GM18907 (cell line): ENCODE measurements around the gene ARHGAP42.
"Not testable (repeated sequence)": the region's sequence is repeated elsewhere in the genome, so short reads cannot be mapped to it uniquely, and the experiment has no call there.

Experiments
- ATAC-seq: cut with Tn5 transposase; IDR thresholded peaks from one replicate; pipeline ENCODE4 v1.9.1; 2021; ENCODE audit warnings: mild to moderate bottlenecking, moderate library complexity; ENCODE audit not compliant: unreplicated experiment

The ARHGAP42 gene

DNA sequence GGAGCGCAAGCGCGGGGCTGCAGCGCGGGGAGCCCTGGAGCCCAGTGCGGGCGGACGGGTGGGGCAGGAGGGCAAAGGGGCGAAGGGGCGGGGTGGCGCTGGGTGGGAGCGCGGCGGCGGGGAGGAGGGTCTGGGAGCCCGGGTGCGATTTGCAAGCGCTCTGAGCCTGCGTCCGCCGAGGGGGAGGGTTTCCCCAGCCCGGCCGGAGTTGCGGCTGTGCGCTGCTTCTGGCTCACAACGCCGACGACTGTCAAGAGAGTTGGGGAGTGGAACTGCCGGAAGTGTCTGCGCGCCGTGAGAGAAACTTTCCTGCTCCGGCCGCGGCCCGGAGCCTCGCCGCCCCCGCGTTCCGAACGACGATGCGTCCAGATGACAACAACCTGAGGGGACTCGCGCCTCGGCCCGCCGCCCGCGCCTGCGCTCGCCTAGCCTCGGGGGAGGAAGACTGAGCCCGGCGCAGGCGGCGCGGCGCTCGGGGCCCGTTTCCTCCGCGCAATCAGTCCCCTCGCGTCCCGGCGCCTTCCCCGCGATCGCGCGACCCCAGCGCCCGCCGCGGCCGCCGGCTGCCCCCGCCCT lies at the start of gene ARHGAP42:
Gene ARHGAP42 (plus strand): TSS at position 235 of the 576 bp plus-strand sequence. CDS start 391 bp downstream, outside the sequence.
- peak; percentile 84 for ATAC-seq

GRCh38 chr11:100637706-100638105 lies 49.4 kb upstream of the ARHGAP42 start:
- no peak for ATAC-seq

DNA sequence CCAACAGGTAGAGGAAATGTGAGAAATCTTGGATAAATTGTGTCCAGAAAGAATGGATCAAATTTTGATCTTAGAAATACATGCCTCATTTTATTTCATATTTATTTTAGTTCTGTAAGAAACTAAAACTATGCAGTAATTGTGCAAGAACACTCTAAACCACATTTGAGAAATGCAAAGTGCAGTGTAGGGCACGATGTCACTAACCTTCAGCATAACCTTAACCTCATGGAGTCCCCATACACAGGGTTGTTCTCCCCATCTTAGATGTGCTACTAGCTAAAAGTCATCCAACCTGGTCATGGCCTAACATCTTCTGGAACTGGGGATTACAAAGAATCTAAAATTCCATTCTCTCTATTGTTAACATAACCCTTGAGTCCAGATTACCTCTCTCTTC lies 48.4 kb upstream of the ARHGAP42 start:
- no peak for ATAC-seq

GRCh38 chr11:100639140-100639539 lies 47.9 kb upstream of the ARHGAP42 start:
- no peak for ATAC-seq

DNA sequence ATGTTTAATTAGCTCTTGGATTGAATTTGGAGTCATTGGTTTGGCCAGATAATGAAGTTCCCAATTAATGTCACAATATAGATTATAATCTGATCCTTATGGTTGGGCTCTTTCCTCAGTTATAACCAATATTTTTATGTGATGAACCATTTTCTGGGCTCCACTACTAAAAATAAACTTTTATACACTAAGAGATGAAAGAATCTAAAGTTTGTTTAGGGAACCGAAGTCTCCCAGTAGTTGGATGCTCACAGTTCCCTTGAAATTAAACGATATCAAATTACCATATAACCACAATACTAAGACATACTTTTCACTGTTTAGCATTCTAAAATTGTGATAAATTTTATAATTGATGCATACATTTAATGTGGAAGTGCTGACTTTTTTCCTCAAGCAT lies 47.0 kb upstream of the ARHGAP42 start:
- ATAC-seq: no peak

- ATAC-seq: no peak
Measured at GRCh38 chr11:100640646-100641045, 46.4 kb upstream of the ARHGAP42 start.

- ATAC-seq: no peak
Measured at GRCh38 chr11:100641456-100641855, 45.6 kb upstream of the ARHGAP42 start.

DNA sequence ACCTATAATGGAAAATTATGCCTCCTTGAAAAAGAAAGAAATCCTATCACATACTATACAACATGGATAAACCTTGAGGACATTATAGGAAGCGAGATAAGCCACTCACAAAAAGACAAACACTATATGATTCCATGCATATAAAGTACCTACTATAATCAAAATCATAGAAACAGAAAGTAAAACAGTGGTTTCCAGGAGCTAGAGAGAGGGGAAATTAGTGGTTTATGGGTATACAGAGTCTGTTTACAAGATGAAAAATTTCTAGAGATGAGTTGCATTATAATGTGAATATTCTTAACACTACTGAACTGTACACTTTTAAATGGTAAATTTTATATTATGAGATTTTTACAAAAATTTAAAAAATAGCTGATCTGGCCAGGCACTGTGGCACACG lies 40.5 kb upstream of the ARHGAP42 start:
- no peak for ATAC-seq

DNA sequence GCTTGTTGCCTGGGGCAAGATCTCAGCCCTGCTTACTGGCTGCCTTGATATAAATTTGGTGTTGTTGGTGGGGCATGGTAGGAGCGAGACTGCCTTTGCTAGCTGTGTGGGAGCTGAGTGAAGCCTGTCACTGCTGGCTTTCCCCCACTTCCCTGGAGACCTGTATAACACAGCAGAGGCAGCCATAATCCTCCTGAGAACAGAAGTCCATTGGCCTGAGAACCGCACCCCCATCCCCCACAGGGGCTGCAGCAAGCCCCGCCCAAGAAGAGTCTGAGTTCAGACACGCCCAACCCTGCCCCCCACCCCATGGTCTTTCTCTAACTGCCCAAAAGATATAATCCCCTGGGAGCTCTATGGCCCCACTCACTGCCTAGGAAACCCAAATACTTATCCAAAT lies 39.2 kb upstream of the ARHGAP42 start:
- ATAC-seq: no peak

DNA sequence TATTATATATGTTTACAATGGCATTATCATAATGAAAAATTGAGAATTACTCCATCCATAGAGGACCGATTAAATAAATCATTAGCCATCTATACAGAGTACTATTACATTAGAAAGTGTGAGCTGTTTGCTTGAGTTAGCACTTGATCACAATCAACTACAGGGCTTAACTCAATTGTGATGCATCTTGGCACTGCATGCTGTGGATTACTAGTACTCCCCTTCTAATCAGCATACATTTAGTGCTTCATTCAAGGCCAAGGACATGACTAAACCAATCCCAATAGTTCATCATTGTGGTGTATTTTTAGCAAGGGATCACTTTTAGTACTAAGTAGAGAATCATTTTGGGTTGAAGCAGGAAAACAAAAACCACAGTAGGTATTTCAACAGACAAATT lies 23.5 kb upstream of the ARHGAP42 start:
- no peak for ATAC-seq

- no peak for ATAC-seq
Measured at GRCh38 chr11:100663996-100664395, 23.1 kb upstream of the ARHGAP42 start.

- not testable (repeated sequence) for ATAC-seq
Measured at GRCh38 chr11:100666816-100667215, 20.3 kb upstream of the ARHGAP42 start.

GRCh38 chr11:100667449-100667848 lies 19.6 kb upstream of the ARHGAP42 start:
- ATAC-seq: no peak

GRCh38 chr11:100670140-100670539 lies 16.9 kb upstream of the ARHGAP42 start:
- no peak for ATAC-seq

DNA sequence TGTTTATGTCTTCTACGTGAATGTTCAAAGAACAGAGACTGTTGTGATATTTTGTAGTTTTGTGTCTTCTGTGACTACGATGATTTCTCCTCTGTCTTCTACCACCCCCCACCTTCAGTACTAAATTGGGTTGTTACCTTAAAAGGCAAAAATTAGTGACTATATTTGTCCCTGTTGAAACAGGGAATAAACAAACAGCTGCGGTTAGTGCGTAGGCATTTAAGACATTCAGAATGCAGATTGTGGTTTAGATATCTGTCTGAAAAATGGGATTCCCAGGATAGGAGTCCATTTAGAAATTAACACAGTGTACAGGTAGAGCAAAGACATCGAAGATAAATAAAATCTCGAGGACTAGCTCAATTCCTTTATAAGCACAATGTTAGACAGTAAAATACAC lies 15.6 kb upstream of the ARHGAP42 start:
- ATAC-seq: no peak

DNA sequence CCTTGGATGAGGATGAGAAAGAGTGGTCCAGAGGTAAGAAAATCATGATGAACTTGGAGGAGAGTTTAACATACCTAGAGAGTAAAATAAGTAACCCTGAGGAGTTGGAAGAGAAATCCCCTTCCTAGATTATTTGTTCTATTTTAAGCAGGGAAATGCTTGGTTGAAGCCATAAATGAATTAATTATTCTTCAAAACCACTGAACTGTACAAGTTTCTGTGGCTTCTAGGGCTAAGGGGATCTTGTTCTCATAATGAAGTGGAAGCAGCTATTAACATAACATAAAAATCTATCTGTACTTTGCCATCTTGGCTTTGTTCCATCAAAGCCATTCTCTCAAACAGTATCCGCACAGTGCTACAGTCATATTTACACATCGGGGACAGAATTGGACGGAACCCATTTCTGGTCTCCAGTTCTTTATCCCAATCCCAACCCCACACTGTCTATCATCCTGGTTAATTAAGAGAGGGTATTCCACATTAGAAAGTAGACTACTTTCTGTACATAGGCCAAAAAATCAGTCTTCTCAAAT lies 14.5 kb upstream of the ARHGAP42 start:
- ATAC-seq: no peak

DNA sequence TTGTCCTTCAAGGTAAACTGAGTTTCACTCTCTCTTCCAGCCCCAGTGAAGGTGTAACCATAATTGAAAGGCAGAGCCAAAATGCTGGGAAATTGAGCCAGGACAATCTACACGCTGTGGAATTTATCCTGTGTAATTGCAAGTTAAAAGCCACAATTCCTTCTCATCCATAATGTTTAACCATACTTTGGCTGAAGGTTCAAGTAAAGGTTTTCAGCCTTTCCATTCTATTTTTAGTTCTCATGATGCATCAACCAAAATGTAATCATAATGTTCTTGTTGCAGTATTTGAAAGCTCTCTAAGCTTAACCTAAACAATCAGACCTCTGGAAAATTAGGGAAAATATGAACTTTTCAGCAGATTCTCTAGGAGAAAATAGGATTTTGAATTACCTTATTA lies 14.0 kb upstream of the ARHGAP42 start:
- ATAC-seq: no peak

DNA sequence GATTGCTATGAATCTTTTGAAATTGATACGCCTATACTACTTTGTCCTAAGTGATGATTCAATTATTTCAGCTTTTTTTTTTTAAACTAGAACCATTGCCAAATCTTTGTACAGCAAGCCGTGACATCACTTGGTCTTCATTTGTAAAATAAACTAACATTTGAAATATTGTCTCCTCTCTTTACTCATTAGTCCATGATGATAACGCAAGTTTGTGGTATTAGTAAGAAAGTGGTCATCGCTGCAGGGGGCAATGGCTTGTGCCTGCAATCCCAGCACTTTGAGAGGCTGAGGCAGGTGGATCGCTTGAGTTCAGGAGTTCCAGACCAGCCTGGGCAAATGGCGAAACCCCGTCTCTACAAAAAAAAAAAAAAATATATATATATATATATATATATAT lies 12.9 kb upstream of the ARHGAP42 start:
- no peak for ATAC-seq

- ATAC-seq: no peak
Measured at GRCh38 chr11:100675115-100675650, 11.9 kb upstream of the ARHGAP42 start.

- no peak for ATAC-seq
Measured at GRCh38 chr11:100676901-100677300, 10.2 kb upstream of the ARHGAP42 start.

DNA sequence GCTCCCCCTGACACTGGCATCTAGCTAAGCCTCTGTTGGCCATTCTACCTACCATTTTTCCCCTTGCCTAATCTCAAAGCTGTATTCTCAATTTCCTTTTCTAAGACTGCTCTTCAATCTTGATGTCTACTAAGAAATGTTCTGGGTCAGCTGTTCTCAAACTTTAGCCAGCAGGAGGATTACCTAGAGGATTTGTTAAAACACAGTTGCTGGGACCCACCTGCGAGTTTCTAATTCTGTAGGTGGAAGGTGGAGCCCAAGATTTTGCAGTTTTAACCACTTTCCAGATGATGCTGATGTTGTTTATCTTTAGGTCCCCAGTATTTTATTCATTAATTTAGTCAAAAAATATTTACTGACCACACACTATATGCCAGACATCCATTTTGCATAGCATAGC lies 9.3 kb upstream of the ARHGAP42 start:
- no peak for ATAC-seq

- no peak for ATAC-seq
Measured at GRCh38 chr11:100680070-100680469, 7.0 kb upstream of the ARHGAP42 start.

DNA sequence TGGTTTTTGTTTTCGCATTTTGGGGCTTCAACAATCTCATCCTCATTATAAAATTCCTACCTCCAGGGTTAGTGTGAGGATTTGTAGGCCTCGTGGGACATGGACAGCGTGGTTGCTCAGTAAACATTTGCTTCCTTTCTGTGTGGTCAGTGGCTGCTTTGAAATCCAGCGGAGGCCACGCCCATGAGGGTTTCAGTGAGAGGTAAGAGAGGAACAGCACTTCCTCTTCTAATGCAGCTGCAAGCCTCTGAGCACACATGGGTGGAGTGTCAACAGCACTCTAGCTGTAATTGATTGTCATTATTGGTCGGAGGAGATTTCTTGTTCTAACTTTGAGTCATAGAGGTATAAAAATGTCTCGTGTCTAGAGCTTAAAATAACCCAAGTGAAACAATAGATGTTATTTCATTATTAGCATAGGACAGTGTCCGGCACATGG lies 6.0 kb upstream of the ARHGAP42 start:
- peak; percentile 100 for ATAC-seq
